Panc1 (cell line): ENCODE data around the gene RBM23. TPM values are rescaled to one million over a fixed set of nuclear protein-coding genes. Genes with fewer than 3 reads are reported as not detected.

Experiments
- ATAC-seq: fragments of 200-7000 bp; cut with Tn5 transposase; 2 replicates; pipeline ENCODE4 v1.9.1; 2020; ENCODE audit warnings: mild to moderate bottlenecking, moderate library complexity
- BruUV-seq: library from RNA; stranded (reverse); fragments of 400-500 nt; replicated peaks from 2 replicates; lab custom pipeline; 2021; lab: Mats Ljungman, UMichigan
- CTCF ChIA-PET: fragments of 300-600 bp; sonication (Branson Sonifier 250); formaldehyde crosslinking; loops from one replicate; lab custom pipeline; 2022; ENCODE audit warnings: antibody characterized with exemption; lab: Charles Lee
- POLR2A ChIA-PET: fragments of 300-600 bp; sonication (Branson Sonifier 250); formaldehyde crosslinking; loops from one replicate; lab custom pipeline; 2022; ENCODE audit warnings: antibody characterized with exemption; lab: Charles Lee
- DNase-seq: peaks from one replicate; pipeline ENCODE4 v3.0.0-alpha.2; 2010; ENCODE audit warnings: low read depth, low spot score
- H3K27ac ChIP-seq: 2 replicates; pipeline ENCODE4 v1.5.1; 2011; ENCODE audit warnings: mild to moderate bottlenecking, low read length, inconsistent platforms
- H3K27me3 ChIP-seq: fragments of 200-500 bp; sonication (Bioruptor generic); 2 replicates; pipeline ENCODE4 v1.6.0; 2014; ENCODE audit warnings: low read length, inconsistent platforms; ENCODE audit not compliant: control insufficient read depth, insufficient read depth
- H3K36me3 ChIP-seq: fragments of 200-500 bp; sonication (Bioruptor generic); 2 replicates; pipeline ENCODE4 v1.5.1; 2014; ENCODE audit warnings: inconsistent platforms, mild to moderate bottlenecking, low read length, moderate library complexity; ENCODE audit not compliant: control insufficient read depth, insufficient read depth
- H3K4me1 ChIP-seq: 2 replicates; pipeline ENCODE4 v1.5.1; 2011; ENCODE audit warnings: inconsistent platforms, mild to moderate bottlenecking, low read length, moderate library complexity; ENCODE audit not compliant: control insufficient read depth, insufficient read depth
- H3K4me3 ChIP-seq, 2 experiments: 2 replicates each; pipeline ENCODE4 v1.5.1; 2011 to 2012; ENCODE audit warnings: low read depth in 2 of 2, low read length in 2 of 2, mild to moderate bottlenecking in 2 of 2, inconsistent platforms in 1 of 2, moderate library complexity in 1 of 2
- H3K9me3 ChIP-seq: fragments of 200-500 bp; sonication (Bioruptor generic); 2 replicates; pipeline ENCODE4 v1.5.1; 2014; ENCODE audit warnings: low read depth, mild to moderate bottlenecking, inconsistent platforms, low read length, moderate library complexity; ENCODE audit not compliant: control insufficient read depth, insufficient read depth
- CTCF ChIP-seq: fragments of 450-650 bp; IDR thresholded peaks from 2 replicates; pipeline ENCODE4 v1.5.1; 2017; ENCODE audit warnings: mild to moderate bottlenecking
- POLR2AphosphoS5 ChIP-seq: IDR thresholded peaks from 2 replicates; pipeline ENCODE4 v1.6.1; 2012; ENCODE audit warnings: mild to moderate bottlenecking, low read depth, low read length, moderate library complexity
- REST ChIP-seq, 2 experiments: IDR thresholded peaks; 2 replicates each; pipeline ENCODE4 v1.6.1; 2011 to 2012; ENCODE audit warnings: low read depth in 2 of 2, control low read depth in 1 of 2, low read length in 1 of 2, mild to moderate bottlenecking in 1 of 2, moderate library complexity in 1 of 2; ENCODE audit not compliant: insufficient read depth in 1 of 2
- SIN3A ChIP-seq: IDR thresholded peaks from 2 replicates; pipeline ENCODE4 v1.6.1; 2012; ENCODE audit warnings: low read depth, mild to moderate bottlenecking, low read length, moderate library complexity, borderline replicate concordance; ENCODE audit not compliant: insufficient read depth
- TCF7L2 ChIP-seq: IDR thresholded peaks from 2 replicates; pipeline ENCODE4 v1.6.1; 2011; ENCODE audit warnings: mild to moderate bottlenecking, low read depth, low read length, inconsistent platforms
- in situ Hi-C: cut with HindIII; loops from 2 replicates; pipeline ENCODE4 v1.10.0; 2016; ENCODE audit warnings: low sequenced_read_pairs, low pct_unique_long_range_greater_than_20kb
- intact Hi-C: fragments of 100-400 bp; cut with micrococcal nuclease; formaldehyde crosslinking; loops from one replicate; pipeline ENCODE4 v1.10.0; 2022; ENCODE audit not compliant: unreplicated experiment
- total RNA-seq: library from RNA; stranded (reverse); gene quantifications from one replicate; pipeline ENCODE4 v1.2.1, GENCODE V29; 2021; ENCODE audit not compliant: unreplicated experiment

Gene RBM23
- total RNA-seq, 1 experiment from 2014 or later: 47.2 TPM

GRCh38 chr14:22939684-22940083 is 20.7 kb upstream of the RBM23 start:
- Histone ChIP-seq H3K27ac (no peak overlapping the region), H3K9me3 (no peaks in the 10 kb centered on the region), H3K36me3 (no peaks in the 10 kb centered on the region), H3K27me3 (no peaks in the 10 kb centered on the region), H3K4me1 (no peaks in the 10 kb centered on the region), H3K4me3 (no peak overlapping the region)
- intact Hi-C loops: no loop called here
- ATAC-seq: no peak
- no peak for DNase-seq
- POLR2A ChIA-PET: no interaction called here
- in situ Hi-C loops: no loop called here
- CTCF ChIA-PET: interaction anchor here (0.6 kb wide), 1 partner anchor 55 kb away, joined by 7 read pairs; no protein-coding TSS in a partner anchor
- TF ChIP-seq POLR2AphosphoS5: no peak
- no peak for TF ChIP-seq REST (IDR thresholded peaks at IDR 0.05; ENCODE audit: insufficient read depth in 1 of 2, low read depth in 2 of 2, low read length in 1 of 2)
- no peak for TF ChIP-seq SIN3A
- BruUV-seq: no TSS peak

- CTCF ChIA-PET: no interaction called here
Measured at GRCh38 chr14:22935156-22935555, 16.2 kb upstream of the RBM23 start.

More at GRCh38 chr14:22935156-22935555, 16.2 kb upstream of the RBM23 start:
- H3K27ac ChIP-seq: no peak overlapping the region
- no peaks in the 10 kb centered on the region for H3K27me3 ChIP-seq
- ATAC-seq (no peak), DNase-seq (no peak)
- no TSS peak for BruUV-seq
- H3K4me1 ChIP-seq: no peaks in the 10 kb centered on the region
- TF ChIP-seq SIN3A (no peak), POLR2AphosphoS5 (no peak), REST (IDR thresholded peaks at IDR 0.05; ENCODE audit: insufficient read depth in 1 of 2, low read depth in 2 of 2, low read length in 1 of 2) (no peak), CTCF (no peak), TCF7L2 (no peak)
- POLR2A ChIA-PET: no interaction called here
- in situ Hi-C loops: no loop called here
- H3K9me3 ChIP-seq: no peaks in the 10 kb centered on the region
- H3K36me3 ChIP-seq: no peaks in the 10 kb centered on the region
- no peak overlapping the region for H3K4me3 ChIP-seq
- intact Hi-C loops: no loop called here
